Measurements from ENCODE around the gene IL6.
"Not testable (repeated sequence)": the region's sequence is repeated elsewhere in the genome, so short reads cannot be mapped to it uniquely, and the experiment has no call there.

Gene IL6

GRCh38 chr7:22697322-22697859 lies 29.6 kb upstream of the IL6 start:
- Mint-ChIP-seq H3K36me3 (peaks cover 26% of the 10 kb centered on the region), H3K9me3 (no peaks in the 10 kb centered on the region), H3K4me3 (no peak overlapping the region), H3K27ac (peak overlapping the region; percentile 84), H3K27me3 (peaks cover 17% of the 10 kb centered on the region), H3K4me1 (peaks cover 75% of the 10 kb centered on the region)
- CTCF ChIA-PET = interaction anchor here (0.9 to 3.4 kb wide), 5 partner anchors 19 to 136 kb away, joined by 3 to 13 read pairs (median 3); partner anchors contain the start of gene IL6
- no peak for DNase-seq

GRCh38 chr7:22697876-22698606 lies 29.0 kb upstream of the IL6 start:
- H3K9me3 Mint-ChIP-seq = no peaks in the 10 kb centered on the region
- peaks cover 73% of the 10 kb centered on the region for H3K4me1 Mint-ChIP-seq
- CTCF ChIA-PET = interaction anchor here (0.9 to 3.4 kb wide), 4 partner anchors 19 to 35 kb away, joined by 3 to 13 read pairs (median 3); partner anchors contain the start of gene IL6
- peak overlapping the region; percentile 7 for H3K27ac Mint-ChIP-seq
- H3K27me3 Mint-ChIP-seq = peaks cover 18% of the 10 kb centered on the region
- no peak overlapping the region for H3K4me3 Mint-ChIP-seq
- DNase-seq = peak; percentile 38
- peaks cover 26% of the 10 kb centered on the region for H3K36me3 Mint-ChIP-seq

- Mint-ChIP-seq H3K4me1 (peaks cover 65% of the 10 kb centered on the region), H3K36me3 (peaks cover 20% of the 10 kb centered on the region), H3K4me3 (no peak overlapping the region), H3K27ac (peak overlapping the region; percentile 68), H3K9me3 (no peaks in the 10 kb centered on the region), H3K27me3 (peaks cover 17% of the 10 kb centered on the region)
- DNase-seq = no peak
- CTCF ChIA-PET = interaction anchor here (3.4 kb wide), 1 partner anchor 25 kb away, joined by 13 read pairs; no protein-coding TSS in a partner anchor
These were observed 28.2 kb upstream of the IL6 start for GRCh38 chr7:22698767-22699166.

GRCh38 chr7:22700559-22701002 lies 26.4 kb upstream of the IL6 start:
- CTCF ChIA-PET = interaction anchor here (1.0 to 3.0 kb wide), 2 partner anchors 27 to 61 kb away, joined by 3 to 8 read pairs; partner anchors contain the start of gene IL6
- H3K27me3 Mint-ChIP-seq = peaks cover 17% of the 10 kb centered on the region
- no peak overlapping the region for H3K27ac Mint-ChIP-seq
- peaks cover 10% of the 10 kb centered on the region for H3K36me3 Mint-ChIP-seq
- peaks cover 47% of the 10 kb centered on the region for H3K4me1 Mint-ChIP-seq
- no peak for DNase-seq
- no peak overlapping the region for H3K4me3 Mint-ChIP-seq
- no peaks in the 10 kb centered on the region for H3K9me3 Mint-ChIP-seq

DNA sequence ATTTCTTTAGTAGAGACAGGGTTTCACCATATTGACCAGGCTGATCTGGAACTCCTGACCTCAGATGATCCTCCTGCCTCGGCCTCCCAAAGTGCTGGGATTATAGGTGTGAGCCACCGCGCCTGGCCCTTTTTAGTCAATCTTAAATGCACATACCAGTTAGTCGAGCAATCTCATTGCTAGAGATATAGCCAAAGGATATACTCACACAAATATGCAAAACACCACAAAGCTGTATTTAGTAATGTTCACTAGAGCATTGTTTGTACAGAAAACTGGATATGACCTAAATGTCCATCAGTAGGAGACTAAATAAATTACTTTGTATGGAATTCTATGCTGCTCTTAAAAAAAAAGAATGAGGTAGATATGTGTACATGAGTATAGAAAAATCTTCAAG lies 24.5 kb upstream of the IL6 start:
- H3K4me3 Mint-ChIP-seq = no peak overlapping the region
- peaks cover 17% of the 10 kb centered on the region for H3K27me3 Mint-ChIP-seq
- no peaks in the 10 kb centered on the region for H3K9me3 Mint-ChIP-seq
- H3K27ac Mint-ChIP-seq = no peak overlapping the region
- H3K36me3 Mint-ChIP-seq = peaks cover 4% of the 10 kb centered on the region
- DNase-seq = no peak
- CTCF ChIA-PET = no interaction called here
- peaks cover 28% of the 10 kb centered on the region for H3K4me1 Mint-ChIP-seq

DNA sequence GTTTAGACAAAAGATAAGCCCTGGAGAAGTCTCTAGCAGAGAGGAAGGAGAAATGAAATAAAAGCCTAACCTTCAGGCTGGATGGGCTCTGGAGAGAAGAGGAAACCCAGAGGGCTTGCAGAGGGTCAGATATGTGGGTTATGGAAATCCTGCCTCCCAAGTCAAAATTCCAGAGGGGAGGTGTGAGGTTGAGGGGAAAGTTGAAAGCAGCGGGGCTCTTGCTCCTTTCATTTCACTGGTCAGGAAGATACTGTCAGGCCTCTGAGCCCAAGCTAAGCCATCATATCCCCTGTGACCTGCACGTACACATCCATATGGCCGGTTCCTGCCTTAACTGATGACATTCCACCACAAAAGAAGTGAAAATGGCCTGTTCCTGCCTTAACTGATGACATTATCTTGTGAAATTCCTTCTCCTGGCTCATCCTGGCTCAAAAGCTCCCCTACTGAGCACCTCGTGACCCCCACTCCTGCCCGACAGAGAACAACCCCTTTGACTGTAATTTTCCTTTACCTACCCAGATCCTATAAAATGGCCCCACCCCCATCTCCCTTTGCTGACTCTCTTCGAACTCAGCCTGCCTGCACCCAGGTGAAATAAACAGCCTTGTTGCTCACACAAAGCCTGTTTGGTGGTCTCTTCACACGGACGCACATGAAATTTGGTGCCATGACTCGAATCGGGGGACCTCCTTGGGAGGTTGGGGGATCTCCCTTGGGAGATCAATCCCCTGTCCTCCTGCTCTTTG lies 23.7 kb upstream of the IL6 start:
- peaks cover 20% of the 10 kb centered on the region for H3K4me1 Mint-ChIP-seq

DNA sequence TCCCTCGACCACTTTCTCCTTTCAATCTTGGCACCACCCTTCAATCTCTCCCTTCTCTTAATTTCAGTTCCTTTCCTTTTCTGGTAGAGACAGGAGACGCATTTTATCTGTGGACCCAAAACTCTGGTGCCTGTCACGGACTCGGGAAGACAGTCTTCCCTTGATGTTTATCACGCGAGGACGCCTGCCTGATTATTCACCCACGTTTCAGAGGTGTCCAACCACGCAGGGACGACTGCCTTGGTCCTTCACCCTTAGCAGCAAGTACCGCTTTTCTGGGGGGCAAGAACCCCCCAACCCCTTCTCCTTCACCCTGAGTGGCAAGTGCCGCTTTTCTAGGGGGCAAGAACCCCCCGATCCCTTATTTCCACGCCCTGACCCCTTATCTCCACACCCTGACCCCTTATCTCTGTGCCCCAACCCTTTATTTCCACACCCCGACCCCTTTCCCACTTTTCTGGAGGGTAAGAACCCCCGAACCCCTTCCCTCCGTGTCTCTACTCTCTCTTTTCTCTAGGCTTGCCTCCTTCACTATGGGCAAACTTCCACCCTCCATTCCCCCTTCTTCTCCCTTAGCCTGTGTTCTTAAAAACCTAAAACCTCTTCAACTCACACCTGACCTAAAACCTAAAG lies 22.9 kb upstream of the IL6 start:
- H3K9me3 Mint-ChIP-seq, H3K4me3 Mint-ChIP-seq, DNase-seq, H3K27ac Mint-ChIP-seq, H3K36me3 Mint-ChIP-seq, CTCF ChIA-PET: not testable (repeated sequence)
- Mint-ChIP-seq H3K27me3 (peaks cover 17% of the 10 kb centered on the region), H3K4me1 (peaks cover 12% of the 10 kb centered on the region)

More for the DNA sequence above, 23.7 kb upstream of the IL6 start:
- peaks cover 17% of the 10 kb centered on the region for H3K27me3 Mint-ChIP-seq
- H3K9me3 Mint-ChIP-seq, DNase-seq, H3K27ac Mint-ChIP-seq, CTCF ChIA-PET, H3K36me3 Mint-ChIP-seq, H3K4me3 Mint-ChIP-seq: not testable (repeated sequence)

GRCh38 chr7:22704722-22705121 lies 22.3 kb upstream of the IL6 start:
- peaks cover 23% of the 10 kb centered on the region for H3K27me3 Mint-ChIP-seq
- H3K9me3 Mint-ChIP-seq, H3K4me3 Mint-ChIP-seq, H3K36me3 Mint-ChIP-seq, CTCF ChIA-PET, H3K27ac Mint-ChIP-seq, DNase-seq, H3K4me1 Mint-ChIP-seq: not testable (repeated sequence)

DNA sequence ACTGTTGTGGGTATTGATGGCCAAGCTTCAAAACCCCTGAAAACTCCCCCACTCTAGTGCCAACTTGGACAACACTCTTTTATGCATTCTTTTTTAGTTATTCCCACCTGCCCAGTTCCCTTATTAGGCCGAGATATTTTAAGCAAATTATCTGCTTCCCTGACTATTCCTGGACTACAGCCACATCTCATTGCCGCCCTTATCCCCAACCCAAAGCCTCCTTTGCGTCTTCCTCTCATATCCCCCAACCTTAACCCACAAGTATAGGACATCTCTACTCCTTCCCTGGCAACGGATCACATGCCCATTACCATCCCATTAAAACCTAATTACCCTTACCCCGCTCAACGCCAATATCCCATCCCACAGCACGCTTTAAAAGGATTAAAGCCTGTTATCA lies 21.1 kb upstream of the IL6 start:
- H3K36me3 Mint-ChIP-seq, DNase-seq, H3K4me3 Mint-ChIP-seq, CTCF ChIA-PET, H3K4me1 Mint-ChIP-seq, H3K9me3 Mint-ChIP-seq, H3K27ac Mint-ChIP-seq: not testable (repeated sequence)
- peaks cover 18% of the 10 kb centered on the region for H3K27me3 Mint-ChIP-seq

DNA sequence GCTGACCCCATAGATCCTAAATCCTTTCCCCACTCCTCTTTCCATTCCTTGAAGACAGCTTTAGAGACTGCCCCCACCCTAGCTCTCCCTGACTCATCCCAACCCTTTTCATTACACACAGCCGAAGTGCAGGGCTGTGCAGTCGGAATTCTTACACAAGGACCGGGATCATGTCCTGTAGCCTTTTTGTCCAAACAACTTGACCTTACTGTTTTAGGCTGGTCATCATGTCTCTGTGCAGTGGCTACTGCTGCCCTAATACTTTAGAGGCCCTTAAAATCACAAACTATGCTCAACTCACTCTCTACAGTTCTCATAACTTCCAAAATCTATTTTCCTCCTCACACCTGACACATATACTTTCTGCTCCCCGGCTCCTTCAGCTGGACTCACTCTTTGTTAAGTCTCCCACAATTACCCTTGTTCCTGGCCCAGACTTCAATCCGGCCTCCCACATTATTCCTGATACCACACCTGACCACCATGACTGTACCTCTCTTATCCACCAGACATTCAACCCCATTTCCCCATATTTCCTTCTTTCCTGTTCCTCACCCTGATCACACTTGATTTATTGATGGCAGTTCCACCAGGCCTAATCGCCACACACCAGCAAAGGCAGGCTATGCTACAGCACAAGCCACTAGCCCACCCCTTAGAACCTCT lies 19.8 kb upstream of the IL6 start:
- DNase-seq, H3K36me3 Mint-ChIP-seq, H3K4me1 Mint-ChIP-seq, H3K27ac Mint-ChIP-seq, CTCF ChIA-PET, H3K9me3 Mint-ChIP-seq, H3K4me3 Mint-ChIP-seq: not testable (repeated sequence)
- peaks cover 14% of the 10 kb centered on the region for H3K27me3 Mint-ChIP-seq

DNA sequence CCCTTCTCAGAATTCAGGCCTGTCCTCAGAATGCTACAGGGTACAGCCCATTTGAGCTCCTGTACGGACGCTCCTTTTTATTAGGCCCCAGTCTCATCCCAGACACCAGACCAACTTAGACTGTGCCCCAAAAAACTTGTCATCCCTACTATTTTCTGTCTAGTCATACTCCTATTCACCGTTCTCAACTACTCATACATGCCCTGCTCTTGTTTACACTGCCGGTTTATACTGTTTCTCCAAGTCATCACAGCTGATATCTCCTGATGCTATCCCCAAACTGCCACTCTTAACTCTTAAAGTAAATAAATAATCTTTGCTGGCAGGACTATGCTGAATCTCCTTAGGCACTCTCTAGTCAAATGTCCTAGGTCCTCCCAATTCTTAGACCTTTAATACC lies 18.8 kb upstream of the IL6 start:
- CTCF ChIA-PET, H3K36me3 Mint-ChIP-seq, H3K9me3 Mint-ChIP-seq, H3K4me1 Mint-ChIP-seq, H3K27ac Mint-ChIP-seq, DNase-seq, H3K4me3 Mint-ChIP-seq: not testable (repeated sequence)
- peaks cover 14% of the 10 kb centered on the region for H3K27me3 Mint-ChIP-seq

GRCh38 chr7:22708677-22709061 lies 18.3 kb upstream of the IL6 start:
- DNase-seq, CTCF ChIA-PET, H3K36me3 Mint-ChIP-seq, H3K4me3 Mint-ChIP-seq, H3K9me3 Mint-ChIP-seq, H3K4me1 Mint-ChIP-seq, H3K27ac Mint-ChIP-seq: not testable (repeated sequence)
- H3K27me3 Mint-ChIP-seq = peaks cover 14% of the 10 kb centered on the region

DNA sequence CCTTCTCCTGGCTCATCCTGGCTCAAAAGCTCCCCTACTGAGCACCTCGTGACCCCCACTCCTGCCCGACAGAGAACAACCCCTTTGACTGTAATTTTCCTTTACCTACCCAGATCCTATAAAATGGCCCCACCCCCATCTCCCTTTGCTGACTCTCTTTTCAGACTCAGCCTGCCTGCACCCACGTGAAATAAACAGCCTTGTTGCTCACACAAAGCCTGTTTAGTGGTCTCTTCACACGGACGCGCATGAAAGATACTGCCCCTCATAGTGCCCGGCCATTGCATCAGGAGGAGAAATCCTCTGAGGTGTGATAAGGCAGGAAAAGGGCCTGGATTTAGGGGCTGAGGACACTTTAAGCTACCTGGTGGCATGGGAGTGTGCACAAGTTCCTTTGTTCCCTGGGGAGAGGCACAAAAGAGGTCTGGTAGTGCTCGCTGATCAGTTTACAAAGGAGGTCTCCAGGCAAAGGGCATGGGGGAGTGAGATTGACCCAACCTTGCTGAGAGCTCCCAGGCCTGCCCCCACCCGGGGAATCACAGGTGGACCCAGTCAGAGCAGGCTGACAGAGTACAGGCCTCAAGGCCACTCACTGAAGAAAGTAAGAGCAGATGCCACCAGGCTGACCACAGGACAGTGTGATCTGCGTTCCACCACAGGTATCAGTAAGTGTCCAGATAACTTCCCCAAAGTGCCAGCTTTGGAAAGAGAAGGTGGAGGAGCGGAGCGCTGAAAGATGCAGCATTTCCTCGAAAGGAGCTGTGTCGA lies 17.8 kb upstream of the IL6 start:
- H3K27me3 Mint-ChIP-seq = peaks cover 15% of the 10 kb centered on the region
- H3K4me1 Mint-ChIP-seq, H3K36me3 Mint-ChIP-seq, CTCF ChIA-PET, H3K27ac Mint-ChIP-seq, DNase-seq, H3K4me3 Mint-ChIP-seq, H3K9me3 Mint-ChIP-seq: not testable (repeated sequence)

All from activated naive CD4-positive, alpha-beta T cell treated with anti-CD3 and anti-CD28 coated beads, Interleukin-2, amount 10 ng/mL, durations not matched to agents 7 days and 5 days (primary cell).